ENCODE data around the gene PCGF5.
"Not testable (repeated sequence)": the region's sequence is repeated elsewhere in the genome, so short reads cannot be mapped to it uniquely, and the experiment has no call there.

Gene PCGF5

GRCh38 chr10:91317541-91317940, 97.1 kb downstream of the PCGF5 start:
- TF ChIP-seq CTCF (IDR thresholded peaks at IDR 0.05; ENCODE audit: insufficient read depth, low read depth, low read length, missing control alignments), result no peak
- no peak for DNase-seq (ENCODE audit: low read depth)
- no peak overlapping the region for H3K4me3 ChIP-seq (ENCODE audit: low read length)

- TF ChIP-seq CTCF (IDR thresholded peaks at IDR 0.05; ENCODE audit: insufficient read depth, low read depth, low read length, missing control alignments), result no peak
- no peak overlapping the region for H3K4me3 ChIP-seq (ENCODE audit: low read length)
- peak; percentile 36 for DNase-seq (ENCODE audit: low read depth)
These were observed 98.9 kb downstream of the PCGF5 start for GRCh38 chr10:91319336-91319735.

- not testable (repeated sequence) for DNase-seq (ENCODE audit: low read depth); H3K4me3 ChIP-seq (ENCODE audit: low read length)
These were observed 102.9 kb downstream of the PCGF5 start for GRCh38 chr10:91323293-91323905.

GRCh38 chr10:91328320-91328984, 108.0 kb downstream of the PCGF5 start:
- TF ChIP-seq CTCF (IDR thresholded peaks at IDR 0.05; ENCODE audit: insufficient read depth, low read depth, low read length, missing control alignments), result no peak
- no peak overlapping the region for H3K4me3 ChIP-seq (ENCODE audit: low read length)
- no peak for DNase-seq (ENCODE audit: low read depth)

All from epithelial cell of esophagus (primary cell).